HepG2 (cell line): ENCODE results near the gene NPIPB6. TPM values are rescaled to one million over a fixed set of nuclear protein-coding genes. Genes with fewer than 3 reads are reported as not detected.
A peak's percentile ranks its signal among the peaks of the same experiment; 100 is the strongest.

Experiments used
- CBX5 ChIP-seq: sonication (generic); formaldehyde crosslinking; IDR thresholded peaks from 2 replicates; pipeline ENCODE4 v1.4.0; 2020; ENCODE audit warnings: missing genetic modification reagents, borderline replicate concordance
- CCAR2 ChIP-seq: fragments of 200-400 bp; formaldehyde crosslinking; optimal IDR thresholded peaks from 2 replicates; pipeline ENCODE3; 2018; ENCODE audit warnings: low read depth, mild to moderate bottlenecking, low read length, moderate library complexity
- CREB1 ChIP-seq, 2 experiments: fragments of 450-650 bp in 1 of 2; IDR thresholded peaks; 2 replicates each; pipeline ENCODE4 v1.6.1; 2016 to 2017; ENCODE audit warnings: control low read depth in 1 of 2, mild to moderate bottlenecking in 1 of 2, missing compliant biosample characterization in 1 of 2, missing genetic modification characterization in 1 of 2
- HOXA5 ChIP-seq: sonication (generic); formaldehyde crosslinking; IDR thresholded peaks from 2 replicates; pipeline ENCODE4 v1.4.0; 2020; ENCODE audit warnings: missing genetic modification reagents
- KDM5A ChIP-seq: fragments of 200-600 bp; sonication (generic); IDR thresholded peaks from 2 replicates; pipeline ENCODE4 v1.7.0; 2018; ENCODE audit warnings: antibody characterized with exemption, mild to moderate bottlenecking, low read length, borderline replicate concordance
- KLF13 ChIP-seq: sonication (generic); formaldehyde crosslinking; IDR thresholded peaks from 2 replicates; pipeline ENCODE4 v1.4.0; 2020; ENCODE audit warnings: mild to moderate bottlenecking, missing genetic modification reagents
- NFATC3 ChIP-seq: sonication (generic); formaldehyde crosslinking; IDR thresholded peaks from 2 replicates; pipeline ENCODE4 v1.5.1; 2020; ENCODE audit warnings: mild to moderate bottlenecking, missing genetic modification reagents
- NR3C1 ChIP-seq: sonication (generic); formaldehyde crosslinking; IDR thresholded peaks from 2 replicates; pipeline ENCODE4 v1.4.0; 2020; ENCODE audit warnings: missing genetic modification reagents
- SAFB2 ChIP-seq: sonication (generic); formaldehyde crosslinking; IDR thresholded peaks from 2 replicates; pipeline ENCODE4 v1.5.1; 2020; ENCODE audit warnings: missing genetic modification reagents, low read depth, mild to moderate bottlenecking, borderline replicate concordance
- SP5 ChIP-seq: IDR thresholded peaks from 2 replicates; pipeline ENCODE4 v1.6.1; 2016; ENCODE audit warnings: low read depth, borderline replicate concordance
- TARDBP ChIP-seq: sonication (generic); formaldehyde crosslinking; IDR thresholded peaks from 2 replicates; pipeline ENCODE4 v1.8.0; 2022; ENCODE audit warnings: mild to moderate bottlenecking, missing genetic modification reagents
- TBL1XR1 ChIP-seq: fragments of 150-350 bp; IDR thresholded peaks from 2 replicates; pipeline ENCODE4 v1.6.1; 2014; ENCODE audit warnings: borderline replicate concordance, low read length; ENCODE audit not compliant: partially characterized antibody
- ZBTB20 ChIP-seq: sonication (generic); formaldehyde crosslinking; IDR thresholded peaks from 2 replicates; pipeline ENCODE4 v1.8.1; 2023; ENCODE audit warnings: missing genetic modification reagents, low read depth, mild to moderate bottlenecking, borderline replicate concordance
- ZFP90 ChIP-seq: sonication (generic); formaldehyde crosslinking; IDR thresholded peaks from 2 replicates; pipeline ENCODE4 v1.8.0; 2022; ENCODE audit warnings: missing genetic modification reagents, mild to moderate bottlenecking, inconsistent platforms, borderline replicate concordance
- ZFY ChIP-seq: sonication (generic); formaldehyde crosslinking; IDR thresholded peaks from 2 replicates; pipeline ENCODE4 v1.4.0; 2020; ENCODE audit warnings: missing genetic modification reagents
- ZNF383 ChIP-seq: sonication (generic); formaldehyde crosslinking; IDR thresholded peaks from 2 replicates; pipeline ENCODE4 v1.4.0; 2020; ENCODE audit warnings: missing genetic modification reagents, mild to moderate bottlenecking, borderline replicate concordance
- ZNF567 ChIP-seq: sonication (generic); formaldehyde crosslinking; IDR thresholded peaks from 2 replicates; pipeline ENCODE4 v1.8.1; 2023; ENCODE audit warnings: mild to moderate bottlenecking, missing genetic modification reagents, borderline replicate concordance
- ZNF572 ChIP-seq: sonication (generic); formaldehyde crosslinking; IDR thresholded peaks from 2 replicates; pipeline ENCODE4 v1.5.1; 2020; ENCODE audit warnings: mild to moderate bottlenecking, missing genetic modification reagents
- polyA plus RNA-seq, 8 experiments: library from polyadenylated mRNA; depleted of rRNA in 3 of 8; stranded (reverse) in 7 of 8; unstranded in 1 of 8; fragments of >200 nt; fragmentation: Illumina TruSeq in 4 of 8; extraction: Trizol in 4 of 8; gene quantifications; 2 replicates each; pipeline versions ENCODE4 v1.2.1 to v1.2.3, GENCODE V29; 2011 to 2016; ENCODE audit warnings: low read depth in 4 of 8, missing spikeins in 1 of 8, mixed read lengths in 1 of 8; ENCODE audit not compliant: insufficient read depth in 1 of 8
- total RNA-seq, 5 experiments: library from RNA; depleted of rRNA; stranded (reverse); fragments of >200 nt; fragmentation: Illumina TruSeq; extraction: Trizol; gene quantifications; 2 replicates each; pipeline ENCODE4 v1.2.3, GENCODE V29; 2016; ENCODE audit warnings: low read depth in 1 of 5
- TF ChIP-seq, protein P1 (sequence below): sonication (generic); formaldehyde crosslinking; IDR thresholded peaks from 2 replicates; pipeline ENCODE4 v1.4.0; 2020; ENCODE audit warnings: mild to moderate bottlenecking, missing genetic modification reagents
- TF ChIP-seq, protein P2 (sequence below): sonication (generic); formaldehyde crosslinking; IDR thresholded peaks from 2 replicates; pipeline ENCODE4 v1.5.0; 2020; ENCODE audit warnings: mild to moderate bottlenecking, missing genetic modification reagents
- TF ChIP-seq, protein P3 (sequence below): sonication (generic); formaldehyde crosslinking; IDR thresholded peaks from 2 replicates; pipeline ENCODE4 v1.5.0; 2020; ENCODE audit warnings: missing genetic modification reagents, mild to moderate bottlenecking, borderline replicate concordance
- TF ChIP-seq, protein P4 (sequence below): sonication (generic); formaldehyde crosslinking; IDR thresholded peaks from 2 replicates; pipeline ENCODE4 v1.8.0; 2022; ENCODE audit warnings: mild to moderate bottlenecking, missing genetic modification reagents
- TF ChIP-seq, protein P5 (sequence below): IDR thresholded peaks from 2 replicates; pipeline ENCODE4 v1.6.1; 2016; ENCODE audit warnings: low read depth

Gene NPIPB6
- total and polyA plus RNA-seq, 2 of the 13 experiments (the other 11 are each of a cell fraction or from before 2014, with no cell fraction given), result 0.25 TPM; not detected in 1

DNA sequence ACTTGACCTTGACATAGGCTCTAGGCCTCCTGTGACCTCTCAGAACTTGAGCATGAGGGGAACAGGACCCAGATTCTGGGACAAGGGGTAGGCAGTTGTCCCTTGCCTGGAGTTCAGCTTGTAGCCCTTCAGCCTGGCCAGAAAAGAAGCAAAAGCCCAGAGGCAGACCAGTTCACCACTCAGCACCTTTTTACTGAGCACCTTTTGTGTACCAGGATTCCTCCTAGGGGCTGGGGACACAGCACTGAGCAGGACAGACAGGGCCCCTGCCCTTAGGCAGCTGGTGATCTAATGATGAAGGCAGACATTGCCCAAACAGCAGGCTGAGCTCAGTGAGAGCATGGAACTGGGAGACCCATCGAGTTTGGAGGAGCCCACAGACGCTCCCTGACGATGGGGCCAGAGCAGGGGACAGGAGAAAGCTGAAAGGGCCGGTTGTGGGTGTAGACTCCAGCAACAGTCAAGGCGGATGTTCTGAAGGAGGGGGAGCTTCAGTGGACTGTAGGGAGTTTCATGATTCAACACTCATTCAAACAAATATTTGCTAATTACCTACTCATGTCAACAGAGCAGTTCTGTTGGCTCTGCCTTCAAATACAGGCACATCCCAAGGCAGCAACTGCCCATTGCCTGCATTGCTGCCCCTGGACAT is 38.9 kb downstream of the NPIPB6 start (continued):
- TF ChIP-seq TBL1XR1 (peak; percentile 53), SAFB2 (CRISPR knock-in tag) (no peak), ZNF572 (CRISPR knock-in tag) (0 out of 2 replicates have a peak, but pooled peaks have one; percentile 79), ZNF383 (CRISPR knock-in tag) (no peak), ZNF567 (CRISPR knock-in tag) (no peak), ZFP90 (CRISPR knock-in tag) (no peak), HOXA5 (CRISPR knock-in tag) (no peak), CREB1 (IDR thresholded peaks at IDR 0.05) (no peak), CREB1 (CRISPR knock-in tag; IDR thresholded peaks at IDR 0.05) (no peak), ZFY (CRISPR knock-in tag) (0 out of 2 replicates have a peak, but pooled peaks have one; percentile 22), NFATC3 (CRISPR knock-in tag) (no peak), KDM5A (no peak), ZBTB20 (no peak), NR3C1 (CRISPR knock-in tag) (no peak), SP5 (CRISPR knock-in tag) (peak; percentile 48; the same call in 1 of the 2 replicates), CBX5 (CRISPR knock-in tag) (no peak; the same call in 1 of the 2 replicates), TARDBP (CRISPR knock-in tag) (no peak; the same call in 1 of the 2 replicates), CCAR2 (no peak), KLF13 (no peak)
- TF ChIP-seq, protein P1, sequence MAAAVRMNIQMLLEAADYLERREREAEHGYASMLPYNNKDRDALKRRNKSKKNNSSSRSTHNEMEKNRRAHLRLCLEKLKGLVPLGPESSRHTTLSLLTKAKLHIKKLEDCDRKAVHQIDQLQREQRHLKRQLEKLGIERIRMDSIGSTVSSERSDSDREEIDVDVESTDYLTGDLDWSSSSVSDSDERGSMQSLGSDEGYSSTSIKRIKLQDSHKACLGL, result no peak
- TF ChIP-seq, protein P2, sequence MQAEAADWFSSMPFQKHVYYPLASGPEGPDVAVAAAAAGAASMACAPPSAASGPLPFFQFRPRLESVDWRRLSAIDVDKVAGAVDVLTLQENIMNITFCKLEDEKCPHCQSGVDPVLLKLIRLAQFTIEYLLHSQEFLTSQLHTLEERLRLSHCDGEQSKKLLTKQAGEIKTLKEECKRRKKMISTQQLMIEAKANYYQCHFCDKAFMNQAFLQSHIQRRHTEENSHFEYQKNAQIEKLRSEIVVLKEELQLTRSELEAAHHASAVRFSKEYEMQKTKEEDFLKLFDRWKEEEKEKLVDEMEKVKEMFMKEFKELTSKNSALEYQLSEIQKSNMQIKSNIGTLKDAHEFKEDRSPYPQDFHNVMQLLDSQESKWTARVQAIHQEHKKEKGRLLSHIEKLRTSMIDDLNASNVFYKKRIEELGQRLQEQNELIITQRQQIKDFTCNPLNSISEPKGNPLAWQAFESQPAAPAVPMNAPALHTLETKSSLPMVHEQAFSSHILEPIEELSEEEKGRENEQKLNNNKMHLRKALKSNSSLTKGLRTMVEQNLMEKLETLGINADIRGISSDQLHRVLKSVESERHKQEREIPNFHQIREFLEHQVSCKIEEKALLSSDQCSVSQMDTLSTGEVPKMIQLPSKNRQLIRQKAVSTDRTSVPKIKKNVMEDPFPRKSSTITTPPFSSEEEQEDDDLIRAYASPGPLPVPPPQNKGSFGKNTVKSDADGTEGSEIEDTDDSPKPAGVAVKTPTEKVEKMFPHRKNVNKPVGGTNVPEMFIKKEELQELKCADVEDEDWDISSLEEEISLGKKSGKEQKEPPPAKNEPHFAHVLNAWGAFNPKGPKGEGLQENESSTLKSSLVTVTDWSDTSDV, result no peak
- TF ChIP-seq, protein P3, sequence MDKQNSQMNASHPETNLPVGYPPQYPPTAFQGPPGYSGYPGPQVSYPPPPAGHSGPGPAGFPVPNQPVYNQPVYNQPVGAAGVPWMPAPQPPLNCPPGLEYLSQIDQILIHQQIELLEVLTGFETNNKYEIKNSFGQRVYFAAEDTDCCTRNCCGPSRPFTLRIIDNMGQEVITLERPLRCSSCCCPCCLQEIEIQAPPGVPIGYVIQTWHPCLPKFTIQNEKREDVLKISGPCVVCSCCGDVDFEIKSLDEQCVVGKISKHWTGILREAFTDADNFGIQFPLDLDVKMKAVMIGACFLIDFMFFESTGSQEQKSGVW (CRISPR knock-in tag), result no peak
- TF ChIP-seq, protein P4, sequence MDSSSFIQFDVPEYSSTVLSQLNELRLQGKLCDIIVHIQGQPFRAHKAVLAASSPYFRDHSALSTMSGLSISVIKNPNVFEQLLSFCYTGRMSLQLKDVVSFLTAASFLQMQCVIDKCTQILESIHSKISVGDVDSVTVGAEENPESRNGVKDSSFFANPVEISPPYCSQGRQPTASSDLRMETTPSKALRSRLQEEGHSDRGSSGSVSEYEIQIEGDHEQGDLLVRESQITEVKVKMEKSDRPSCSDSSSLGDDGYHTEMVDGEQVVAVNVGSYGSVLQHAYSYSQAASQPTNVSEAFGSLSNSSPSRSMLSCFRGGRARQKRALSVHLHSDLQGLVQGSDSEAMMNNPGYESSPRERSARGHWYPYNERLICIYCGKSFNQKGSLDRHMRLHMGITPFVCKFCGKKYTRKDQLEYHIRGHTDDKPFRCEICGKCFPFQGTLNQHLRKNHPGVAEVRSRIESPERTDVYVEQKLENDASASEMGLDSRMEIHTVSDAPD (CRISPR knock-in tag), result 0 out of 2 replicates have a peak, but pooled peaks have one; percentile 24
- TF ChIP-seq, protein P5, sequence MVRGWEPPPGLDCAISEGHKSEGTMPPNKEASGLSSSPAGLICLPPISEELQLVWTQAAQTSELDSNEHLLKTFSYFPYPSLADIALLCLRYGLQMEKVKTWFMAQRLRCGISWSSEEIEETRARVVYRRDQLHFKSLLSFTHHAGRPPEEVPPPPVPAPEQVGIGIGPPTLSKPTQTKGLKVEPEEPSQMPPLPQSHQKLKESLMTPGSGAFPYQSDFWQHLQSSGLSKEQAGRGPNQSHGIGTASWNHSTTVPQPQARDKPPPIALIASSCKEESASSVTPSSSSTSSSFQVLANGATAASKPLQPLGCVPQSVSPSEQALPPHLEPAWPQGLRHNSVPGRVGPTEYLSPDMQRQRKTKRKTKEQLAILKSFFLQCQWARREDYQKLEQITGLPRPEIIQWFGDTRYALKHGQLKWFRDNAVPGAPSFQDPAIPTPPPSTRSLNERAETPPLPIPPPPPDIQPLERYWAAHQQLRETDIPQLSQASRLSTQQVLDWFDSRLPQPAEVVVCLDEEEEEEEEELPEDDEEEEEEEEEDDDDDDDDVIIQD, result no peak; the same call in 1 of the 2 replicates
